Retinal pigment epithelial cell (primary cell): ENCODE data around the gene CERS2.

Experiments
- DNase-seq: peaks from one replicate; pipeline ENCODE4 v3.0.0-alpha.2; 2010; ENCODE audit warnings: low read depth
- H3K4me3 ChIP-seq: 2 replicates; pipeline ENCODE4 v1.5.1; 2011; ENCODE audit warnings: mild to moderate bottlenecking, low read length, control low read depth, moderate library complexity
- CTCF ChIP-seq: conservative IDR thresholded peaks from 2 replicates; pipeline ENCODE4 v1.5.1; 2011; ENCODE audit warnings: low read depth, low read length, control low read depth, inconsistent platforms

The CERS2 gene

GRCh38 chr1:151009206-151009587, 34.6 kb upstream of the CERS2 start:
- DNase-seq: peak; percentile 12
- H3K4me3 ChIP-seq: peak overlapping the region; percentile 75
- TF ChIP-seq CTCF: no peak

GRCh38 chr1:151008244-151009205, 33.9 kb upstream of the CERS2 start, which contains the start of gene PRUNE1:
Gene PRUNE1, plus strand, starts transcription at chr1:151008449. Its CDS starts 184 bp downstream, at chr1:151008633.
- peak; percentile 82 for DNase-seq
- no peak for TF ChIP-seq CTCF
- H3K4me3 ChIP-seq: peak within 1 kb of the TSS; percentile 75

GRCh38 chr1:151007853-151008243, 33.2 kb upstream of the CERS2 start:
- H3K4me3 ChIP-seq: peak overlapping the region; percentile 75
- no peak for TF ChIP-seq CTCF
- no peak for DNase-seq

- peak; percentile 72 for DNase-seq
- TF ChIP-seq CTCF: peak; percentile 72
- H3K4me3 ChIP-seq: peak within 1 kb of the TSS; percentile 58
These were observed 31.9 kb upstream of the CERS2 start, which contains the start of gene MINDY1 for GRCh38 chr1:151006327-151007052. Gene MINDY1, minus strand, starts transcription at chr1:151006902. Its CDS starts 4,285 bp downstream, at chr1:151002617.

GRCh38 chr1:151005729-151006319, 31.2 kb upstream of the CERS2 start:
- H3K4me3 ChIP-seq: peak overlapping the region; percentile 58
- TF ChIP-seq CTCF: no peak
- DNase-seq: no peak

- no peak overlapping the region for H3K4me3 ChIP-seq
- no peak for DNase-seq
- no peak for TF ChIP-seq CTCF
These were observed 28.5 kb upstream of the CERS2 start for GRCh38 chr1:151003180-151003579.
